Mesendoderm (in vitro differentiated cells): ENCODE results near the gene ITPA.

Source experiments
- DNase-seq: peaks from one replicate; pipeline ENCODE4 v3.0.0; 2013
- H2AK5ac ChIP-seq: 2 replicates; pipeline ENCODE4 v1.6.1; 2013; ENCODE audit warnings: low read length, inconsistent platforms
- H2BK120ac ChIP-seq: 2 replicates; pipeline ENCODE4 v1.6.1; 2013; ENCODE audit warnings: low read depth, mild to moderate bottlenecking, low read length, moderate library complexity, mixed read lengths
- H2BK15ac ChIP-seq: replicated peaks from 2 replicates; pipeline ENCODE4 v1.6.1; 2013; ENCODE audit warnings: low read depth, mild to moderate bottlenecking, moderate library complexity
- H2BK5ac ChIP-seq: 2 replicates; pipeline ENCODE4 v1.6.1; 2013; ENCODE audit warnings: low read length, inconsistent platforms
- H3K18ac ChIP-seq: 2 replicates; pipeline ENCODE4 v1.6.1; 2013; ENCODE audit warnings: mild to moderate bottlenecking, low read length, mixed read lengths
- H3K23ac ChIP-seq: one replicate; pipeline ENCODE4 v1.6.1; 2013; ENCODE audit warnings: low read length
- H3K27ac ChIP-seq: 2 replicates; pipeline ENCODE4 v1.5.1; 2013; ENCODE audit warnings: low read depth, mild to moderate bottlenecking, inconsistent platforms, low read length, moderate library complexity
- H3K27me3 ChIP-seq: 2 replicates; pipeline ENCODE4 v1.6.1; 2013; ENCODE audit warnings: low read length, control low read depth, mild to moderate bottlenecking, inconsistent platforms; ENCODE audit not compliant: insufficient read depth, poor library complexity
- H3K36me3 ChIP-seq: 2 replicates; pipeline ENCODE4 v1.6.1; 2013; ENCODE audit warnings: low read length, inconsistent platforms; ENCODE audit not compliant: control insufficient read depth, insufficient read depth
- H3K4ac ChIP-seq: one replicate; pipeline ENCODE4 v1.6.1; 2013; ENCODE audit warnings: low read depth, mild to moderate bottlenecking, low read length, moderate library complexity
- H3K4me1 ChIP-seq: 2 replicates; pipeline ENCODE4 v1.6.1; 2013; ENCODE audit warnings: low read depth, low read length, inconsistent platforms; ENCODE audit not compliant: control insufficient read depth
- H3K4me2 ChIP-seq: 2 replicates; pipeline ENCODE4 v1.6.1; 2013; ENCODE audit warnings: low read length
- H3K4me3 ChIP-seq: 2 replicates; pipeline ENCODE4 v1.5.1; 2013; ENCODE audit warnings: mild to moderate bottlenecking, low read length
- H3K56ac ChIP-seq: one replicate; pipeline ENCODE4 v1.6.1; 2013; ENCODE audit warnings: low read length
- H3K79me1 ChIP-seq: 2 replicates; pipeline ENCODE4 v1.6.1; 2013; ENCODE audit warnings: low read length, inconsistent platforms
- H3K79me2 ChIP-seq: 2 replicates; pipeline ENCODE4 v1.6.1; 2013; ENCODE audit warnings: mild to moderate bottlenecking, low read length; ENCODE audit not compliant: control insufficient read depth, insufficient read depth
- H3K9ac ChIP-seq: 2 replicates; pipeline ENCODE4 v1.6.1; 2013; ENCODE audit warnings: low read length, inconsistent platforms
- H4K5ac ChIP-seq: one replicate; pipeline ENCODE4 v1.6.1; 2013; ENCODE audit warnings: low read length
- H4K8ac ChIP-seq: one replicate; pipeline ENCODE4 v1.6.1; 2013; ENCODE audit warnings: low read depth, mild to moderate bottlenecking, control low read depth, low read length, moderate library complexity
- WGBS: extraction: QIAGEN DNeasy Blood & Tissue Kit; methylation state at CpG from one replicate; pipeline ENCODE4 v1.1.7; 2013; ENCODE audit warnings: low lambda C conversion rate, missing lambda C conversion rate; ENCODE audit not compliant: insufficient coverage; ENCODE audit errors: extremely low coverage; 5-methylcytosine and 5-hydroxymethylcytosine counted together

Gene ITPA

GRCh38 chr20:3204124-3204794 is 5.0 kb upstream of the ITPA start, which contains the start of gene DDRGK1:
Gene DDRGK1, minus strand, starts transcription at chr20:3204682. Its CDS starts 55 bp downstream, at chr20:3204627.
- H3K23ac ChIP-seq, result peak within 1 kb of the TSS; percentile 66
- no peak within 1 kb of the TSS for H2BK5ac ChIP-seq
- H2BK120ac ChIP-seq, result no peak within 1 kb of the TSS
- H3K4me1 ChIP-seq, result peaks cover 3% of the 10 kb centered on the region
- H3K9ac ChIP-seq, result peak within 1 kb of the TSS; percentile 92
- H3K79me1 ChIP-seq, result peaks cover 15% of the 10 kb centered on the region
- peak within 1 kb of the TSS; percentile 79 for H3K4me2 ChIP-seq
- peak within 1 kb of the TSS; percentile 65 for H3K18ac ChIP-seq
- no peak within 1 kb of the TSS for H3K4ac ChIP-seq
- H3K79me2 ChIP-seq, result peaks cover 9% of the 10 kb centered on the region
- H2AK5ac ChIP-seq, result no peak within 1 kb of the TSS
- H3K27ac ChIP-seq, result peak within 1 kb of the TSS; percentile 67
- H3K27me3 ChIP-seq, result no peaks in the 10 kb centered on the region
- H3K36me3 ChIP-seq, result peaks cover 7% of the 10 kb centered on the region
- H4K5ac ChIP-seq, result no peak within 1 kb of the TSS
- H3K56ac ChIP-seq, result peak within 1 kb of the TSS; percentile 85
- WGBS, result no CpG with 5 or more reads among the region's 48 CpGs
- no peak within 1 kb of the TSS for H4K8ac ChIP-seq
- H3K4me3 ChIP-seq, result peak within 1 kb of the TSS; percentile 90
- H2BK15ac ChIP-seq, result no peak within 1 kb of the TSS
- DNase-seq, result peak; percentile 85

GRCh38 chr20:3208786-3209256 is 477 bp upstream of the ITPA start:
- Histone ChIP-seq H2AK5ac (peak overlapping the region; percentile 99), H3K23ac (peak overlapping the region; percentile 89), H3K4ac (no peak overlapping the region), H2BK120ac (peak overlapping the region; percentile 8), H3K4me3 (peak overlapping the region; percentile 75), H4K5ac (no peak overlapping the region), H3K56ac (peak overlapping the region; percentile 94), H3K27ac (peak overlapping the region; percentile 57), H3K36me3 (no peaks in the 10 kb centered on the region), H2BK15ac (no peak overlapping the region), H3K18ac (peak overlapping the region; percentile 89), H3K79me2 (peaks cover 11% of the 10 kb centered on the region), H3K79me1 (peaks cover 19% of the 10 kb centered on the region), H3K4me1 (peaks cover 5% of the 10 kb centered on the region), H4K8ac (peak overlapping the region; percentile 94), H3K27me3 (no peaks in the 10 kb centered on the region), H3K4me2 (peak overlapping the region; percentile 100), H2BK5ac (peak overlapping the region; percentile 16), H3K9ac (peak overlapping the region; percentile 98)
- peak; percentile 29 for DNase-seq
- no CpG with 5 or more reads among the region's 10 CpGs for WGBS

- peak overlapping the region; percentile 75 for H3K4me3 ChIP-seq
- H3K36me3 ChIP-seq, result no peaks in the 10 kb centered on the region
- H3K18ac ChIP-seq, result peak overlapping the region; percentile 89
- DNase-seq, result no peak
- no CpG with 5 or more reads among the region's 10 CpGs for WGBS
- no peak overlapping the region for H4K5ac ChIP-seq
- peak overlapping the region; percentile 73 for H3K4me2 ChIP-seq
- H2AK5ac ChIP-seq, result peak overlapping the region; percentile 74
- no peak overlapping the region for H2BK15ac ChIP-seq
- no peak overlapping the region for H2BK120ac ChIP-seq
- H3K27ac ChIP-seq, result no peak overlapping the region
- peaks cover 17% of the 10 kb centered on the region for H3K79me1 ChIP-seq
- peak overlapping the region; percentile 94 for H3K56ac ChIP-seq
- H4K8ac ChIP-seq, result no peak overlapping the region
- no peak overlapping the region for H2BK5ac ChIP-seq
- H3K27me3 ChIP-seq, result no peaks in the 10 kb centered on the region
- peaks cover 11% of the 10 kb centered on the region for H3K79me2 ChIP-seq
- peaks cover 5% of the 10 kb centered on the region for H3K4me1 ChIP-seq
- H3K9ac ChIP-seq, result peak overlapping the region; percentile 98
- H3K4ac ChIP-seq, result peak overlapping the region; percentile 89
- no peak overlapping the region for H3K23ac ChIP-seq
Observed at GRCh38 chr20:3209946-3210317, 634 bp downstream of the ITPA start.

DNA sequence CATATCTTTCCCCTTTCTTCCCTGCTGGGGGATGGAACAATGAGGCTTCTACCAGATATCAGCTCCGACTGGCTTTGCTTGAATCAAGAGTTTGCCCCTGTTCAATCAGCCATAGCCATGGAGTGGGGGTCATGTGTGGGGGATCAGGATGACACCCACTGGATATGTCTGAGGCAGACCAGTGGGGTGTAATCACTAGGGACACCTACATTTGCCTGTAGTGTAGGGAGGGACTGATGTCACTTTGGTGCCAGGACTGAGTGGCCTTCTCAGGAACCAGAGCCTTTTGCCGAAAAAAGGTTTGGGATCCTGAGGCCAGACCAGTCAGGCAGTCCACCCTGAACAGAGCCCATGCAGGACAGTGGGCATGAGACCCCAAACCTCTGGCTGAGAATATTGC is 1.0 kb downstream of the ITPA start:
- Histone ChIP-seq H3K79me1 (peaks cover 17% of the 10 kb centered on the region), H2BK120ac (no peak overlapping the region), H3K9ac (peak overlapping the region; percentile 98), H3K4me3 (peak overlapping the region; percentile 75), H2AK5ac (peak overlapping the region; percentile 74), H3K23ac (no peak overlapping the region), H3K56ac (peak overlapping the region; percentile 94), H3K4me2 (peak overlapping the region; percentile 73), H3K27ac (no peak overlapping the region), H3K36me3 (peaks cover 2% of the 10 kb centered on the region), H3K4me1 (peaks cover 5% of the 10 kb centered on the region), H2BK5ac (no peak overlapping the region), H4K5ac (no peak overlapping the region), H3K79me2 (peaks cover 11% of the 10 kb centered on the region), H3K18ac (no peak overlapping the region), H4K8ac (no peak overlapping the region), H3K27me3 (no peaks in the 10 kb centered on the region), H3K4ac (no peak overlapping the region), H2BK15ac (no peak overlapping the region)
- WGBS, result no CpG with 5 or more reads among the region's 2 CpGs
- no peak for DNase-seq

- Histone ChIP-seq H3K4me3 (no peak overlapping the region), H3K9ac (no peak overlapping the region), H2AK5ac (no peak overlapping the region), H3K56ac (no peak overlapping the region), H3K4ac (no peak overlapping the region), H3K27me3 (no peaks in the 10 kb centered on the region), H4K8ac (no peak overlapping the region), H2BK5ac (no peak overlapping the region), H3K4me2 (no peak overlapping the region), H3K4me1 (peaks cover 5% of the 10 kb centered on the region), H2BK120ac (no peak overlapping the region), H4K5ac (no peak overlapping the region), H2BK15ac (no peak overlapping the region), H3K79me1 (peaks cover 17% of the 10 kb centered on the region), H3K36me3 (peaks cover 2% of the 10 kb centered on the region), H3K79me2 (peaks cover 11% of the 10 kb centered on the region), H3K27ac (no peak overlapping the region), H3K23ac (no peak overlapping the region), H3K18ac (no peak overlapping the region)
- DNase-seq, result no peak
- WGBS, result no CpG with 5 or more reads among the region's 7 CpGs
Observed at GRCh38 chr20:3213226-3213625, 3.9 kb downstream of the ITPA start.
